B cell (primary cell): ENCODE measurements around the gene MYO1E. TPM values are rescaled to one million over a fixed set of nuclear protein-coding genes. Genes with fewer than 3 reads are reported as not detected.

Source experiments
- ATAC-seq: fragments of 200-7000 bp; cut with Tn5 transposase; one replicate; pipeline ENCODE4 v1.10.0; 2021; ENCODE audit warnings: low read depth, mild to moderate bottlenecking, moderate number of reproducible peaks, moderate library complexity
- CTCF ChIA-PET: fragments of 350-600 bp; sonication (Branson Sonifier 250); formaldehyde crosslinking; loops from one replicate; lab custom pipeline; 2021; ENCODE audit warnings: antibody characterized with exemption, inconsistent platforms; lab: Charles Lee
- POLR2A ChIA-PET: fragments of 350-600 bp; sonication (Branson Sonifier 250); formaldehyde crosslinking; loops from one replicate; lab custom pipeline; 2021; ENCODE audit warnings: antibody characterized with exemption; lab: Charles Lee
- DNase-seq: peaks from one replicate; pipeline ENCODE4 v3.0.0; 2013
- H2AFZ ChIP-seq: 2 replicates; pipeline ENCODE4 v1.6.1; 2012; ENCODE audit warnings: mild to moderate bottlenecking, low read depth, low read length; ENCODE audit not compliant: insufficient read depth, poor library complexity, severe bottlenecking
- H3K27ac ChIP-seq, 2 donors: 1 replicate in 1 of 2; 2 replicates in 1 of 2; pipeline ENCODE4 v1.5.1; 2012 to 2013; ENCODE audit warnings: low read length in 2 of 2, mild to moderate bottlenecking in 2 of 2, moderate library complexity in 1 of 2
- H3K27me3 ChIP-seq, 4 experiments: fragments of 200-600 bp in 1 of 4; sonication (generic) in 1 of 4; replicated peaks in 1 of 4; 1 replicate in 2 of 4; 2 replicates in 2 of 4; pipeline versions ENCODE4 v1.6.1 to v1.7.0; 2013 to 2016; ENCODE audit warnings: low read length in 3 of 4, mild to moderate bottlenecking in 2 of 4, mixed read lengths in 1 of 4, moderate library complexity in 1 of 4; ENCODE audit not compliant: insufficient read depth in 4 of 4, control insufficient read depth in 3 of 4; ENCODE audit errors: control extremely low read depth in 1 of 4
- H3K36me3 ChIP-seq, 2 experiments: replicated peaks in 1 of 2; 1 replicate in 1 of 2; 2 replicates in 1 of 2; pipeline versions ENCODE4 v1.6.1 to v1.7.1; 2013; ENCODE audit warnings: low read length in 1 of 2; ENCODE audit not compliant: insufficient read depth in 2 of 2, control insufficient read depth in 1 of 2; ENCODE audit errors: control extremely low read depth in 1 of 2, extremely low read depth in 1 of 2
- H3K4me1 ChIP-seq, 2 donors: fragments of 200-600 bp in 1 of 2; sonication (generic) in 1 of 2; 1 replicate in 1 of 2; 2 replicates in 1 of 2; pipeline versions ENCODE4 v1.5.1 to v1.6.1; 2013 to 2017; ENCODE audit warnings: low read length in 2 of 2; ENCODE audit not compliant: control insufficient read depth in 2 of 2, insufficient read depth in 2 of 2
- H3K4me2 ChIP-seq: replicated peaks from 2 replicates; pipeline ENCODE3; 2012; ENCODE audit warnings: mild to moderate bottlenecking, low read depth, low read length; ENCODE audit not compliant: poor library complexity, severe bottlenecking
- H3K4me3 ChIP-seq, 5 experiments: fragments of 200-600 bp in 1 of 5; sonication (generic) in 1 of 5; 1 replicate in 3 of 5; 2 replicates in 2 of 5; pipeline versions ENCODE4 v1.5.1 to v1.7.0; 2011 to 2016; ENCODE audit warnings: low read length in 4 of 5, mild to moderate bottlenecking in 4 of 5, low read depth in 2 of 5, control low read depth in 1 of 5, moderate library complexity in 1 of 5; ENCODE audit not compliant: insufficient read depth in 1 of 5; ENCODE audit errors: control extremely low read depth in 1 of 5, extremely low read depth in 1 of 5
- H3K79me2 ChIP-seq: fragments of 200-600 bp; sonication (generic); one replicate; pipeline ENCODE4 v1.6.0; 2016; ENCODE audit warnings: low read length; ENCODE audit not compliant: control insufficient read depth, insufficient read depth
- H3K9ac ChIP-seq: fragments of 200-600 bp; sonication (generic); 2 replicates; pipeline ENCODE4 v1.6.1; 2017; ENCODE audit warnings: mild to moderate bottlenecking, low read length, moderate library complexity
- H3K9me3 ChIP-seq, 3 donors: one replicate each; pipeline versions ENCODE4 v1.6.1 to v1.7.1; 2013; ENCODE audit warnings: low read length in 2 of 3; ENCODE audit not compliant: control insufficient read depth in 2 of 3, insufficient read depth in 1 of 3; ENCODE audit errors: control extremely low read depth in 1 of 3
- H4K20me1 ChIP-seq: 2 replicates; pipeline ENCODE4 v1.6.0; 2012; ENCODE audit warnings: mild to moderate bottlenecking, low read length; ENCODE audit not compliant: insufficient read depth, control insufficient read depth, poor library complexity, severe bottlenecking
- H3K27ac Mint-ChIP-seq: one replicate; pipeline ENCODE4 v1.8.0; 2021; ENCODE audit warnings: mixed read lengths
- H3K27me3 Mint-ChIP-seq: one replicate; pipeline ENCODE4 v1.8.0; 2021; ENCODE audit warnings: mixed read lengths
- H3K4me1 Mint-ChIP-seq: one replicate; pipeline ENCODE4 v1.8.0; 2021; ENCODE audit warnings: mixed read lengths
- H3K4me3 Mint-ChIP-seq: one replicate; pipeline ENCODE4 v1.8.0; 2021; ENCODE audit warnings: mixed read lengths
- H3K9me3 Mint-ChIP-seq: one replicate; pipeline ENCODE4 v1.8.0; 2022; ENCODE audit warnings: mixed read lengths; ENCODE audit not compliant: insufficient read depth
- CTCF ChIP-seq: fragments of 200-600 bp; IDR thresholded peaks from one replicate; pipeline ENCODE4 v1.8.0; 2022; ENCODE audit warnings: antibody characterized with exemption, mild to moderate bottlenecking
- EZH2 ChIP-seq: IDR thresholded peaks from 2 replicates; pipeline ENCODE4 v1.6.1; 2012; ENCODE audit warnings: borderline replicate concordance, low read depth, mild to moderate bottlenecking, moderate library complexity, low read length; ENCODE audit not compliant: insufficient read depth, poor library complexity, severe bottlenecking
- WGBS: methylation state at CpG from one replicate; pipeline ENCODE4 v1.1.5; 2013; ENCODE audit warnings: missing lambda C conversion rate; ENCODE audit not compliant: insufficient coverage; 5-methylcytosine and 5-hydroxymethylcytosine counted together
- intact Hi-C: fragments of 100-400 bp; cut with micrococcal nuclease; formaldehyde crosslinking; loops from one replicate; pipeline ENCODE4 v1.10.0; 2022
- polyA plus RNA-seq: library from polyadenylated mRNA; depleted of rRNA; stranded (reverse); fragments of >200 nt; gene quantifications from 2 replicates; pipeline ENCODE4 v1.2.3, GENCODE V29; 2012
- total RNA-seq, 2 donors: library from RNA; stranded (reverse); fragments of 120-200 nt in 1 of 2; gene quantifications; 1 replicate in 1 of 2; 2 replicates in 1 of 2; pipeline versions ENCODE4 v1.2.3 to v1.2.4, GENCODE V29; 2013 to 2022

MYO1E gene
- total and polyA plus RNA-seq, 2 donors (not counting 1 experiment from before 2014, with no cell fraction given), result 11.9 to 100.0 TPM

GRCh38 chr15:59210186-59210585 lies 162.5 kb downstream of the MYO1E start:
- 100% methylated on average over 2 of the region's 2 CpGs for WGBS
- H3K27me3 ChIP-seq, result no peaks in the 10 kb centered on the region
- no peaks in the 10 kb centered on the region for H3K79me2 ChIP-seq
- ATAC-seq (no peak), DNase-seq (no peak)
- H3K4me3 ChIP-seq, result no peak overlapping the region
- ChIA-PET CTCF (no interaction called here), POLR2A (interaction anchor here (0.7 kb wide), 1 partner anchor 494 kb away, joined by 6 read pairs; no protein-coding TSS in a partner anchor)
- Mint-ChIP-seq H3K4me1 (peaks cover 4% of the 10 kb centered on the region), H3K27ac (no peak overlapping the region), H3K9me3 (no peaks in the 10 kb centered on the region), H3K4me3 (no peak overlapping the region), H3K27me3 (no peaks in the 10 kb centered on the region)
- intact Hi-C loops, result no loop called here
- H4K20me1 ChIP-seq, result no peaks in the 10 kb centered on the region
- peaks cover 0 to 5% of the 10 kb centered on the region in 2 donors for H3K4me1 ChIP-seq
- H3K9me3 ChIP-seq, result no peaks in the 10 kb centered on the region
- H3K9ac ChIP-seq, result no peak overlapping the region
- TF ChIP-seq CTCF (no peak), EZH2 (no peak)
- peaks cover 0 to 62% of the 10 kb centered on the region in 2 experiments for H3K36me3 ChIP-seq
- H2AFZ ChIP-seq, result no peak overlapping the region
- no peak overlapping the region for H3K27ac ChIP-seq
- no peak overlapping the region for H3K4me2 ChIP-seq

- ChIA-PET POLR2A (no interaction called here), CTCF (no interaction called here)
Measured at GRCh38 chr15:59208613-59209249, 163.9 kb downstream of the MYO1E start.

More at GRCh38 chr15:59208613-59209249, 163.9 kb downstream of the MYO1E start:
- Histone ChIP-seq H4K20me1 (no peaks in the 10 kb centered on the region), H3K4me3 (no peak overlapping the region), H3K79me2 (no peaks in the 10 kb centered on the region), H3K9me3 (no peaks in the 10 kb centered on the region), H3K4me1 (peaks cover 0 to 5% of the 10 kb centered on the region in 2 donors), H3K36me3 (peaks cover 0 to 66% of the 10 kb centered on the region in 2 experiments), H3K9ac (no peak overlapping the region), H3K4me2 (no peak overlapping the region), H2AFZ (no peak overlapping the region), H3K27ac (no peak overlapping the region), H3K27me3 (no peaks in the 10 kb centered on the region)
- Mint-ChIP-seq H3K9me3 (no peaks in the 10 kb centered on the region), H3K4me3 (no peak overlapping the region), H3K4me1 (peaks cover 7% of the 10 kb centered on the region), H3K27me3 (no peaks in the 10 kb centered on the region), H3K27ac (no peak overlapping the region)
- TF ChIP-seq EZH2 (no peak), CTCF (no peak)
- 100% methylated on average over 5 of the region's 7 CpGs for WGBS
- DNase-seq, result no peak
- ATAC-seq, result no peak
- intact Hi-C loops, result no loop called here
